SKM-1 (cell line): ENCODE measurements around the gene SEMA5A.

Source experiments
- DNase-seq: peaks from one replicate; lab custom pipeline; 2025; ENCODE audit not compliant: unreplicated experiment; lab: John Stamatoyannopoulos, UW

The SEMA5A gene

GRCh38 chr5:9444346-9444745 is 101.5 kb downstream of the SEMA5A start:
- DNase-seq, result no peak

GRCh38 chr5:9441610-9442009 is 104.3 kb downstream of the SEMA5A start:
- DNase-seq, result no peak

- DNase-seq, result no peak
These were observed 105.4 kb downstream of the SEMA5A start for GRCh38 chr5:9440517-9440916.

- DNase-seq, result no peak
These were observed 106.2 kb downstream of the SEMA5A start for GRCh38 chr5:9439531-9440292.

GRCh38 chr5:9438596-9439354 is 107.1 kb downstream of the SEMA5A start:
- no peak for DNase-seq

- DNase-seq, result no peak
These were observed 108.1 kb downstream of the SEMA5A start for GRCh38 chr5:9437741-9438240.

- no peak for DNase-seq
These were observed 114.2 kb downstream of the SEMA5A start for GRCh38 chr5:9431496-9432258.

GRCh38 chr5:9431151-9431495 is 114.8 kb downstream of the SEMA5A start:
- DNase-seq, result no peak

GRCh38 chr5:9430306-9430705 is 115.6 kb downstream of the SEMA5A start:
- DNase-seq, result no peak

GRCh38 chr5:9429691-9430215 is 116.1 kb downstream of the SEMA5A start:
- no peak for DNase-seq

- no peak for DNase-seq
These were observed 117.6 kb downstream of the SEMA5A start for GRCh38 chr5:9428272-9428671.

GRCh38 chr5:9425710-9426109 is 120.2 kb downstream of the SEMA5A start:
- no peak for DNase-seq

- no peak for DNase-seq
These were observed 122.3 kb downstream of the SEMA5A start for GRCh38 chr5:9423571-9423970.

GRCh38 chr5:9421884-9422283 is 124.0 kb downstream of the SEMA5A start:
- DNase-seq, result no peak

GRCh38 chr5:9419794-9420193 is 126.1 kb downstream of the SEMA5A start:
- no peak for DNase-seq

- no peak for DNase-seq
These were observed 130.3 kb downstream of the SEMA5A start for GRCh38 chr5:9415566-9415965.

GRCh38 chr5:9415091-9415490 is 130.8 kb downstream of the SEMA5A start:
- no peak for DNase-seq

GRCh38 chr5:9411142-9411541 is 134.7 kb downstream of the SEMA5A start:
- no peak for DNase-seq

- no peak for DNase-seq
These were observed 136.4 kb downstream of the SEMA5A start for GRCh38 chr5:9409413-9409960.

- no peak for DNase-seq
These were observed 136.9 kb downstream of the SEMA5A start for GRCh38 chr5:9408964-9409363.

GRCh38 chr5:9405196-9405754 is 140.6 kb downstream of the SEMA5A start:
- no peak for DNase-seq
